Ovary (tissue), 9 donors: ENCODE data around the gene SRRM2. TPM values are rescaled to one million over a fixed set of nuclear protein-coding genes. Genes with fewer than 3 reads are reported as not detected.

Source experiments
- DNase-seq, 5 donors: peaks; one replicate each; pipeline ENCODE4 v3.0.0-alpha.2; 2019 to 2020
- H3K27ac ChIP-seq, 2 donors: fragments of 200-600 bp; one replicate each; pipeline versions ENCODE4 v1.5.1 to v1.8.0; 2019 to 2022
- H3K27me3 ChIP-seq: fragments of 200-600 bp; one replicate; pipeline ENCODE4 v1.8.0; 2022
- H3K36me3 ChIP-seq: fragments of 200-600 bp; sonication (generic); one replicate; pipeline ENCODE4 v1.5.1; 2019
- H3K4me1 ChIP-seq: one replicate; pipeline ENCODE4 v1.8.1; 2013; ENCODE audit warnings: mild to moderate bottlenecking, moderate library complexity; ENCODE audit not compliant: insufficient read depth
- H3K4me3 ChIP-seq: fragments of 200-600 bp; sonication (generic); one replicate; pipeline ENCODE4 v1.5.1; 2017
- H3K9me3 ChIP-seq, 2 donors: fragments of 200-600 bp in 1 of 2; sonication (generic) in 1 of 2; one replicate each; pipeline versions ENCODE4 v1.5.1 to v1.8.1; 2013 to 2019; ENCODE audit warnings: mild to moderate bottlenecking in 1 of 2, moderate library complexity in 1 of 2
- EP300 ChIP-seq: sonication (generic); formaldehyde crosslinking; IDR thresholded peaks from one replicate; pipeline ENCODE4 v1.6.1; 2017; ENCODE audit warnings: antibody characterized with exemption
- POLR2A ChIP-seq: fragments of 450-650 bp; IDR thresholded peaks from one replicate; pipeline ENCODE4 v1.6.1; 2017; ENCODE audit warnings: antibody characterized with exemption, mild to moderate bottlenecking, moderate library complexity
- WGBS, 3 donors: extraction: QIAGEN DNeasy Blood & Tissue Kit in 1 of 3; methylation state at CpG; one replicate each; pipeline versions ENCODE4 v1.1.5 to v1.1.7; 2013 to 2017; 5-methylcytosine and 5-hydroxymethylcytosine counted together
- intact Hi-C, 4 donors: fragments of 100-400 bp; cut with DNase I; formaldehyde crosslinking; loops; one replicate each; pipeline versions ENCODE4 v1.11.0 to v1.15.1; 2022 to 2023
- polyA plus RNA-seq, 2 donors: library from polyadenylated mRNA; stranded (reverse); fragments of 200-250 nt in 1 of 2; fragments of 350-450 nt in 1 of 2; fragmentation: Illumina TruSeq in 1 of 2; extraction: RNeasy Lipid Tissue Mini Kit (QIAGEN cat#74804) in 1 of 2; gene quantifications; one replicate each; pipeline ENCODE4 v1.2.3, GENCODE V29; 2013 to 2014
- total RNA-seq, 7 donors: library from RNA; depleted of rRNA in 2 of 7; stranded (reverse); fragments of >200 nt in 2 of 7; fragmentation: NEBNext Ultra II Directional in 3 of 7; extraction: Animal tissue kit (Norgen Biotek cat#: 25700) in 3 of 7; gene quantifications; one replicate each; pipeline versions ENCODE4 v1.1.0 to v1.2.4, GENCODE V29; 2016 to 2023
- TF ChIP-seq, protein P1 (sequence below), 3 donors: fragments of 450-650 bp in 2 of 3; fragments of 200-600 bp in 1 of 3; IDR thresholded peaks; one replicate each; pipeline versions ENCODE4 v1.5.1 to v1.8.0; 2016 to 2022; ENCODE audit warnings: antibody characterized with exemption in 3 of 3, mild to moderate bottlenecking in 1 of 3
- donor health status: DM: no; HTN: no; CAD: no; lungs with moderate emphysema.
- donor health status: DM: no; HTN: no; CAD: no.
- donor health status: Bipolar disorder and iron deficiency.
- donor health status: DM: yes; HTN: yes; CAD: no.
- donor health status: DM: no; HTN: no; CAD: no.
- donor health status: DM: yes; HTN: yes; CAD: no.

SRRM2 gene
- total and polyA plus RNA-seq, 9 donors = 300 to 736 (median 524) TPM

DNA sequence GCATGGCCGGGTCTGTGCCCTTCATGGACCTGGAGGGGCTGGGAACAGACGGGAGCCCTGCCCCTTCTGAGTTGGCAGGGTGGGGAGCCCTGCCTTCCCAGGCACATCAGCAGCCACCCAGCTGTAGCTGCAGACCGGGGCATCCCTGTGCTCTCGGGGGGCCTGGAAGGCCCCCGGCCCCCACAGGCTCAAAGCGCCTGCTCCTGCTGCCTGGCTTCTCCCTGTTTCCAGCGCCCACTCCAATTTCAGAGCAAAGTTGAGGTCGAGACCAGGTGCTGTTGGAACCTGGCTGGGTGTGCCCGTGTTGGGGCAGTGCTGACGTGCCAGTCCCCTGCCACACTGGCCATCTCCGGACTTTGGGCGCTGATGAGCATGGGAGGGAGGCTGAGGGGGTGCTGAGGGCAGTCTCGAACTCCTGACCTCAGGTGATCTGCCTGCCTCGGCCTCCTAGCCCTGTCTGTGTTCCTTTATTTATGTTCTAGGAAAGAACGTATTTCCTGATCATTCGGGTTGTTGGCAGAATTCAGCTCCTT, 27.6 kb upstream of the SRRM2 start:
- H3K36me3 ChIP-seq = no peaks in the 10 kb centered on the region
- TF ChIP-seq, protein P1, sequence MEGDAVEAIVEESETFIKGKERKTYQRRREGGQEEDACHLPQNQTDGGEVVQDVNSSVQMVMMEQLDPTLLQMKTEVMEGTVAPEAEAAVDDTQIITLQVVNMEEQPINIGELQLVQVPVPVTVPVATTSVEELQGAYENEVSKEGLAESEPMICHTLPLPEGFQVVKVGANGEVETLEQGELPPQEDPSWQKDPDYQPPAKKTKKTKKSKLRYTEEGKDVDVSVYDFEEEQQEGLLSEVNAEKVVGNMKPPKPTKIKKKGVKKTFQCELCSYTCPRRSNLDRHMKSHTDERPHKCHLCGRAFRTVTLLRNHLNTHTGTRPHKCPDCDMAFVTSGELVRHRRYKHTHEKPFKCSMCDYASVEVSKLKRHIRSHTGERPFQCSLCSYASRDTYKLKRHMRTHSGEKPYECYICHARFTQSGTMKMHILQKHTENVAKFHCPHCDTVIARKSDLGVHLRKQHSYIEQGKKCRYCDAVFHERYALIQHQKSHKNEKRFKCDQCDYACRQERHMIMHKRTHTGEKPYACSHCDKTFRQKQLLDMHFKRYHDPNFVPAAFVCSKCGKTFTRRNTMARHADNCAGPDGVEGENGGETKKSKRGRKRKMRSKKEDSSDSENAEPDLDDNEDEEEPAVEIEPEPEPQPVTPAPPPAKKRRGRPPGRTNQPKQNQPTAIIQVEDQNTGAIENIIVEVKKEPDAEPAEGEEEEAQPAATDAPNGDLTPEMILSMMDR (IDR thresholded peaks at IDR 0.05) = no peak
- TF ChIP-seq POLR2A (no peak), EP300 (no peak)
- no peaks in the 10 kb centered on the region for H3K4me1 ChIP-seq
- intact Hi-C loops = no loop called here
- no peak overlapping the region for H3K4me3 ChIP-seq
- WGBS, 3 donors = 59 to 65% (median 61%) methylated on average over 16 of the region's 16 CpGs
- H3K27ac ChIP-seq = no peak overlapping the region
- DNase-seq = no peak
- no peaks in the 10 kb centered on the region for H3K27me3 ChIP-seq
- H3K9me3 ChIP-seq = no peaks in the 10 kb centered on the region

DNA sequence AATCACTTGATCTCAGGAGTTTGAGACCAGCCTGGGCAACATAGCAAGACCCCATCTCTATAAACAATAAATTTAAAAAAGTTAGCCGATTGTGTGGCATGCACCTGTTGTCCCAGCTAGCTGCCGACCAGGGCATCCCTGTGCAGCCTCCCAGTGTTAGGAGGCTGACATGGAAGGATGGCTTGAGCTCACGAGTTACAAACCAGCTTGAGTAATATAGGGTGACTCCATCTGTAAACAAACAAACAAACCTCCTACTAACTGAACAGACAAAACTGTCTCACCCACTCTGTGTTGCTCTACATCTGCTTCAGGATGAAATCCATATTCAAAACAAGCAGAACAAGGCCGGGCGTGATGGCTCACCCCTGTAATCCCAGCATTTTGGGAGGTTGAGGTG, 25.5 kb upstream of the SRRM2 start:
- TF ChIP-seq EP300 (no peak), POLR2A (no peak)
- TF ChIP-seq, protein P1 (IDR thresholded peaks at IDR 0.05) = no peak
- intact Hi-C loops = no loop called here
- Histone ChIP-seq H3K9me3 (no peaks in the 10 kb centered on the region), H3K27me3 (no peaks in the 10 kb centered on the region), H3K36me3 (no peaks in the 10 kb centered on the region), H3K4me3 (no peak overlapping the region), H3K27ac (no peak overlapping the region), H3K4me1 (no peaks in the 10 kb centered on the region)
- DNase-seq = no peak
- WGBS, 3 donors = 77 to 81% (median 77%) methylated on average over 5 of the region's 5 CpGs

DNA sequence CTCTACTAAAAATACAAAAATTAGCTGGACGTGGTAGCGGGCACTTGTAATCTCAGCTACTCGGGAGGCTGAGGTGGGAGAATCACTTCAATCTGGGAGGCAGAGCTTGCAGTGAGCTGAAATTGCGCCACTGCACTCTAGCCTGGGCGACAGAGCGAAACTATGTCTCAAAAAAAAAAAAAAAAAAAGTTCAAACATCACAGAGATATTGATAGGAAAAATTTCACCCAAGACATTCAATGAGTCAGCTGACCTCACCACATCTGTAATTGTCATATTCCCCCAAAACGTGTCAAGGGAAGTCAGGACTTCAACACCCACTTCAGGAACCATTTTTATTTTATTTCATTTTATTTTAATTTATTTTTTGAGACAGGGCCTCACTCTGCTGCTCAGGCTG, 24.4 kb upstream of the SRRM2 start:
- TF ChIP-seq POLR2A = no peak
- TF ChIP-seq, protein P1 (IDR thresholded peaks at IDR 0.05) = no peak
- TF ChIP-seq EP300 = no peak
- H3K27ac ChIP-seq = no peak overlapping the region
- no peaks in the 10 kb centered on the region for H3K36me3 ChIP-seq
- H3K4me1 ChIP-seq = no peaks in the 10 kb centered on the region
- H3K9me3 ChIP-seq = no peaks in the 10 kb centered on the region
- H3K4me3 ChIP-seq = no peak overlapping the region
- H3K27me3 ChIP-seq = no peaks in the 10 kb centered on the region
- 81 to 85% (median 84%) methylated on average over 7 of the region's 7 CpGs for WGBS, 3 donors
- intact Hi-C loops = no loop called here
- DNase-seq = no peak

DNA sequence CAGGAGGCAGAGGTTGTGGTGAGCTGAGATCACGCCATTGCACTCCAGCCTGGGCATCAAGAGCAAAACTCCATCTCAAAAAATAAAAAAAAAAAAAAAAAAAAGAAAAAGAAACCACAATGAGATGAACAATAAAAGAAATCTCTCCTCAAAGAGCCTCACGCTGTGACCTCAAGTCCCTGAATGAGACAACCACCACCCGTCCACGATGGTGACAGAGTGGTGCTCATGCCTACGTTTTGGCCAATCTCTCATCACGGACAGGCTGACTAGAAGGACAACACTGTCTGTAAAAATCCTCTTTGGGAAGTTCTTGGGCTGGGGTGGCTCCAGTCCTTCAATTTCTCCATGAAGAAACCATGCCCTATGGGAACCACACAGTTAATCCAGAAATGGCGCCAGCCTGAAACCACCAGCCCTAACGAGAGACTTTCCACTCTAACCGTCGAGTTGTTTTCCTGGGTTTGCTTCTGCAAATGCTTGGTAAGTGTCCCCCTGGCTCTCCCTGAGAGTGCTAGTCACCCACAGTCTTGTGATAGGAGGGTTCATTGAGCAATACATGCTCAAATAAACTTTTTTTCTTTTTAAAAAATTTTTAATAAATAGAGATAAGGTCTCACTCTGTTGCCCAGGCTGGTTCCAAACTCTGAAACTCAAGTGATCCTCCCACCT, 17.5 kb upstream of the SRRM2 start:
- no peak overlapping the region for H3K27ac ChIP-seq
- no peak for DNase-seq
- H3K4me3 ChIP-seq = no peak overlapping the region
- TF ChIP-seq EP300 = no peak
- TF ChIP-seq POLR2A = no peak
- TF ChIP-seq, protein P1 (IDR thresholded peaks at IDR 0.05) = no peak
- H3K4me1 ChIP-seq = no peaks in the 10 kb centered on the region
- 67 to 70% (median 69%) methylated on average over 10 of the region's 10 CpGs for WGBS, 3 donors
- no peaks in the 10 kb centered on the region for H3K36me3 ChIP-seq
- H3K9me3 ChIP-seq = no peaks in the 10 kb centered on the region
- no peaks in the 10 kb centered on the region for H3K27me3 ChIP-seq
- intact Hi-C loops = no loop called here
